Measurements from ENCODE around the gene TENM3. TPM values are rescaled to one million over a fixed set of nuclear protein-coding genes. Genes with fewer than 3 reads are reported as not detected.

The TENM3 gene
- total and polyA plus RNA-seq, 2 of the 8 experiments (the other 6 are each of a cell fraction or from before 2014, with no cell fraction given): 36.9 to 69.3 TPM

DNA sequence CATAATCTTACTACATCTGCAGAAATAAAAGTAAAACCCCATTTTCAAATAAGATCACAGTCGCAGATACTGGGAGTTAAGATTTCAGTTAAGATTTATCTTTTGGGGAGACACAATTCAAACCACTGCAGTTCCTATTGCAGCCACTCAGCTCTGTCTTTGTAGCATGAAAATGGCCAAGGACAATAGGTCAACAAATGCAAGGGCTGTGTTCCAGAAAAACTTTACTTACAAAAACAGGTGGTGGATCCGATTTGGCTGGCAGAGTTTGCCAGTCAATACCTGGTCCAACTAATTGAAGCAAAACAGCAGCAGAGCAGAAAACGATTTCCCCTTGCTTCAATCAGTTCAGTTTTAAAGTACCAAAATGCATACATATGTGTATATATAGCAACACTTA, 77.4 kb downstream of the TENM3 start (continued):
- TF ChIP-seq, protein P1, sequence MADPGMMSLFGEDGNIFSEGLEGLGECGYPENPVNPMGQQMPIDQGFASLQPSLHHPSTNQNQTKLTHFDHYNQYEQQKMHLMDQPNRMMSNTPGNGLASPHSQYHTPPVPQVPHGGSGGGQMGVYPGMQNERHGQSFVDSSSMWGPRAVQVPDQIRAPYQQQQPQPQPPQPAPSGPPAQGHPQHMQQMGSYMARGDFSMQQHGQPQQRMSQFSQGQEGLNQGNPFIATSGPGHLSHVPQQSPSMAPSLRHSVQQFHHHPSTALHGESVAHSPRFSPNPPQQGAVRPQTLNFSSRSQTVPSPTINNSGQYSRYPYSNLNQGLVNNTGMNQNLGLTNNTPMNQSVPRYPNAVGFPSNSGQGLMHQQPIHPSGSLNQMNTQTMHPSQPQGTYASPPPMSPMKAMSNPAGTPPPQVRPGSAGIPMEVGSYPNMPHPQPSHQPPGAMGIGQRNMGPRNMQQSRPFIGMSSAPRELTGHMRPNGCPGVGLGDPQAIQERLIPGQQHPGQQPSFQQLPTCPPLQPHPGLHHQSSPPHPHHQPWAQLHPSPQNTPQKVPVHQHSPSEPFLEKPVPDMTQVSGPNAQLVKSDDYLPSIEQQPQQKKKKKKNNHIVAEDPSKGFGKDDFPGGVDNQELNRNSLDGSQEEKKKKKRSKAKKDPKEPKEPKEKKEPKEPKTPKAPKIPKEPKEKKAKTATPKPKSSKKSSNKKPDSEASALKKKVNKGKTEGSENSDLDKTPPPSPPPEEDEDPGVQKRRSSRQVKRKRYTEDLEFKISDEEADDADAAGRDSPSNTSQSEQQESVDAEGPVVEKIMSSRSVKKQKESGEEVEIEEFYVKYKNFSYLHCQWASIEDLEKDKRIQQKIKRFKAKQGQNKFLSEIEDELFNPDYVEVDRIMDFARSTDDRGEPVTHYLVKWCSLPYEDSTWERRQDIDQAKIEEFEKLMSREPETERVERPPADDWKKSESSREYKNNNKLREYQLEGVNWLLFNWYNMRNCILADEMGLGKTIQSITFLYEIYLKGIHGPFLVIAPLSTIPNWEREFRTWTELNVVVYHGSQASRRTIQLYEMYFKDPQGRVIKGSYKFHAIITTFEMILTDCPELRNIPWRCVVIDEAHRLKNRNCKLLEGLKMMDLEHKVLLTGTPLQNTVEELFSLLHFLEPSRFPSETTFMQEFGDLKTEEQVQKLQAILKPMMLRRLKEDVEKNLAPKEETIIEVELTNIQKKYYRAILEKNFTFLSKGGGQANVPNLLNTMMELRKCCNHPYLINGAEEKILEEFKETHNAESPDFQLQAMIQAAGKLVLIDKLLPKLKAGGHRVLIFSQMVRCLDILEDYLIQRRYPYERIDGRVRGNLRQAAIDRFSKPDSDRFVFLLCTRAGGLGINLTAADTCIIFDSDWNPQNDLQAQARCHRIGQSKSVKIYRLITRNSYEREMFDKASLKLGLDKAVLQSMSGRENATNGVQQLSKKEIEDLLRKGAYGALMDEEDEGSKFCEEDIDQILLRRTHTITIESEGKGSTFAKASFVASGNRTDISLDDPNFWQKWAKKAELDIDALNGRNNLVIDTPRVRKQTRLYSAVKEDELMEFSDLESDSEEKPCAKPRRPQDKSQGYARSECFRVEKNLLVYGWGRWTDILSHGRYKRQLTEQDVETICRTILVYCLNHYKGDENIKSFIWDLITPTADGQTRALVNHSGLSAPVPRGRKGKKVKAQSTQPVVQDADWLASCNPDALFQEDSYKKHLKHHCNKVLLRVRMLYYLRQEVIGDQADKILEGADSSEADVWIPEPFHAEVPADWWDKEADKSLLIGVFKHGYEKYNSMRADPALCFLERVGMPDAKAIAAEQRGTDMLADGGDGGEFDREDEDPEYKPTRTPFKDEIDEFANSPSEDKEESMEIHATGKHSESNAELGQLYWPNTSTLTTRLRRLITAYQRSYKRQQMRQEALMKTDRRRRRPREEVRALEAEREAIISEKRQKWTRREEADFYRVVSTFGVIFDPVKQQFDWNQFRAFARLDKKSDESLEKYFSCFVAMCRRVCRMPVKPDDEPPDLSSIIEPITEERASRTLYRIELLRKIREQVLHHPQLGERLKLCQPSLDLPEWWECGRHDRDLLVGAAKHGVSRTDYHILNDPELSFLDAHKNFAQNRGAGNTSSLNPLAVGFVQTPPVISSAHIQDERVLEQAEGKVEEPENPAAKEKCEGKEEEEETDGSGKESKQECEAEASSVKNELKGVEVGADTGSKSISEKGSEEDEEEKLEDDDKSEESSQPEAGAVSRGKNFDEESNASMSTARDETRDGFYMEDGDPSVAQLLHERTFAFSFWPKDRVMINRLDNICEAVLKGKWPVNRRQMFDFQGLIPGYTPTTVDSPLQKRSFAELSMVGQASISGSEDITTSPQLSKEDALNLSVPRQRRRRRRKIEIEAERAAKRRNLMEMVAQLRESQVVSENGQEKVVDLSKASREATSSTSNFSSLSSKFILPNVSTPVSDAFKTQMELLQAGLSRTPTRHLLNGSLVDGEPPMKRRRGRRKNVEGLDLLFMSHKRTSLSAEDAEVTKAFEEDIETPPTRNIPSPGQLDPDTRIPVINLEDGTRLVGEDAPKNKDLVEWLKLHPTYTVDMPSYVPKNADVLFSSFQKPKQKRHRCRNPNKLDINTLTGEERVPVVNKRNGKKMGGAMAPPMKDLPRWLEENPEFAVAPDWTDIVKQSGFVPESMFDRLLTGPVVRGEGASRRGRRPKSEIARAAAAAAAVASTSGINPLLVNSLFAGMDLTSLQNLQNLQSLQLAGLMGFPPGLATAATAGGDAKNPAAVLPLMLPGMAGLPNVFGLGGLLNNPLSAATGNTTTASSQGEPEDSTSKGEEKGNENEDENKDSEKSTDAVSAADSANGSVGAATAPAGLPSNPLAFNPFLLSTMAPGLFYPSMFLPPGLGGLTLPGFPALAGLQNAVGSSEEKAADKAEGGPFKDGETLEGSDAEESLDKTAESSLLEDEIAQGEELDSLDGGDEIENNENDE (IDR thresholded peaks at IDR 0.05; ENCODE audit: insufficient replicate concordance, low read length): no peak
- no peak for TF ChIP-seq TEAD4 (IDR thresholded peaks at IDR 0.05; ENCODE audit: low read depth, low read length)
